Muscle of back (tissue), 11 donors: Measurements from ENCODE around the gene ERO1A. TPM values are rescaled to one million over a fixed set of nuclear protein-coding genes. Genes with fewer than 3 reads are reported as not detected.

Experiments used
- DNase-seq, 3 donors: peaks; one replicate each; pipeline versions ENCODE4 v3.0.0 to v3.0.0-alpha.2; 2013
- polyA plus RNA-seq, 10 donors: library from polyadenylated mRNA; unstranded; fragments of 120-200 nt; gene quantifications; one replicate each; pipeline ENCODE4 v1.2.1, GENCODE V29; 2013; ENCODE audit not compliant: insufficient read length in 10 of 10

The ERO1A gene
- polyA plus RNA-seq, 10 donors, result 11.8 to 21.4 (median 18.0) TPM

- no peak for DNase-seq
These were observed 88.3 kb downstream of the ERO1A start for GRCh38 chr14:52607061-52607460.

- DNase-seq, result no peak
These were observed 93.2 kb downstream of the ERO1A start for GRCh38 chr14:52602131-52602530.

- DNase-seq, result no peak
These were observed 95.4 kb downstream of the ERO1A start for GRCh38 chr14:52599974-52600373.

- no peak for DNase-seq
These were observed 96.8 kb downstream of the ERO1A start for GRCh38 chr14:52598568-52598967.

GRCh38 chr14:52596861-52597260 lies 98.5 kb downstream of the ERO1A start:
- DNase-seq, result no peak

- no peak for DNase-seq
These were observed 99.0 kb downstream of the ERO1A start for GRCh38 chr14:52596320-52596719.

GRCh38 chr14:52590318-52590717 lies 105.0 kb downstream of the ERO1A start:
- no peak for DNase-seq

Other genes with a start within 250 kb of the ERO1A start
- 1 to 10 TPM; 5.9 to 8.6 (median 7.0) TPM for gene TXNDC16, start 143.1 kb downstream of the ERO1A start, polyA plus RNA-seq
- 1 to 10 TPM; 3.2 to 5.5 (median 4.0) TPM for gene GPR137C, start 142.7 kb downstream of the ERO1A start, polyA plus RNA-seq
- 100 to 1,000 TPM in 5 of 10 donors, 10 to 100 TPM in 5; 79.3 to 123 (median 101) TPM for gene PSMC6, start 11.6 kb upstream of the ERO1A start, polyA plus RNA-seq
- gene STYX, start 34.6 kb upstream of the ERO1A start, polyA plus RNA-seq, result 10 to 100 TPM; 11.3 to 16.6 (median 14.6) TPM
- 10 to 100 TPM; 12.7 to 21.3 (median 15.9) TPM for gene GNPNAT1, start 96.0 kb upstream of the ERO1A start, polyA plus RNA-seq